Measurements from ENCODE around the gene HNRNPAB. TPM values are rescaled to one million over a fixed set of nuclear protein-coding genes. Genes with fewer than 3 reads are reported as not detected.

The HNRNPAB gene
- total RNA-seq: 45.0 and 50.1 TPM in 2 replicates

DNA sequence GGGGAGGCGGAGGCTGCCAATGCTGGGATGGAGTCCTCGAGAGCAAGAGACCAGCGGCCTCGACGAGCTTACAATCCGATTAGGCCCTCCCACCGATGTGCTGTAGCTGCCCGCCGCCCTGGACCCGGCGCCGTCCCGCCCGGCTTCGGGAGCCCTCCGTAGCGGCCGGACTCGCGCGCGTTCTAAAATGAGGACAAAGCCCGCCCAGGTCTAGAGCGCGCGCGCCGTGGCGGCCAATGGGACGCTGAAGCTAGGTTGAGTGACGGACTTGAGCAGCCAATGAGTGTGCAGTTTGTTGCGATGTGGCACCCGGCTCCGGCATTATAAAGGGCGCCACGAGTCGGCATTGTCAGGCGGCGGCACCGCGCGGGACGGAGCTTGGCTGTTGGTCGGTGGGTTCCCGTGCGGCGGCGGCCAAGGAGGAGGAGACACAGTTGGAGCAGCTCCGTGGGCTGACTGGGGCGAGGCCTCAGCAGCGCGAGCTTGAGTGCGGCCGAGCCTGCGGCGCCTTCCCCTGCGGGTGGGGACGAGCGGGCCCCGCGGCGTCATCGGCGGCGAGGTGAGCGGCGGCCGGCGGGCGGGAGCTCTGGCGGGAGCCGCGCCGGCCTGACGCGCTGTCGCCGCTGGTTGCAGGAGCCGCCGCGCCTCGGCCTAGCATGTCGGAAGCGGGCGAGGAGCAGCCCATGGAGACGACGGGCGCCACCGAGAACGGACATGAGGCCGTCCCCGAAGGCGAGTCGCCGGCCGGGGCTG is at the start of gene HNRNPAB:
Gene HNRNPAB, plus strand, starts transcription at position 352 of the 753 bp plus-strand sequence. Its CDS starts 305 bp downstream, at position 657.

DNA sequence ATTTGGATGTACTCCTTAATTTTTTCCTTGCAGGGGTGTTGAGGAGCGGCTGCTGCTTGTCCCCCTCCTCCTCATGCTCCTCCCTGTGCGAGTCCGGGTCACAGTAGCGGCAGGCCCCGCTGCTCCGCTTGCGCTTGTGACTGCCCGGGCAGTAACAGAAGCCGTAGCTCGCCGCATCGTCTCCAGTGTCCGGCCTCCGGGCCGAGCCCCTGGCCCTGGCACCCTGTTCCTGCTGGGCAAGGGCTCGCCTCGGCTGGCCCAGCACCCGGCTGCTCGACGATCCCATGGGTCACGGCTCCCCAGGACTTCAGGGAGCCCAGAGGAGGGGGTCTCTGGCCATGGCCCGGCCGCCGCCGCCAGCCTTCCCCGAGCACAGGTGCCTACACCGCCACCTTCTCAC is 17.3 kb upstream of the HNRNPAB start, which contains the start of gene GMCL2:
Gene GMCL2, minus strand, starts transcription at position 358 of the 400 bp plus-strand sequence. Its CDS starts 72 bp downstream, at position 286.

DNA sequence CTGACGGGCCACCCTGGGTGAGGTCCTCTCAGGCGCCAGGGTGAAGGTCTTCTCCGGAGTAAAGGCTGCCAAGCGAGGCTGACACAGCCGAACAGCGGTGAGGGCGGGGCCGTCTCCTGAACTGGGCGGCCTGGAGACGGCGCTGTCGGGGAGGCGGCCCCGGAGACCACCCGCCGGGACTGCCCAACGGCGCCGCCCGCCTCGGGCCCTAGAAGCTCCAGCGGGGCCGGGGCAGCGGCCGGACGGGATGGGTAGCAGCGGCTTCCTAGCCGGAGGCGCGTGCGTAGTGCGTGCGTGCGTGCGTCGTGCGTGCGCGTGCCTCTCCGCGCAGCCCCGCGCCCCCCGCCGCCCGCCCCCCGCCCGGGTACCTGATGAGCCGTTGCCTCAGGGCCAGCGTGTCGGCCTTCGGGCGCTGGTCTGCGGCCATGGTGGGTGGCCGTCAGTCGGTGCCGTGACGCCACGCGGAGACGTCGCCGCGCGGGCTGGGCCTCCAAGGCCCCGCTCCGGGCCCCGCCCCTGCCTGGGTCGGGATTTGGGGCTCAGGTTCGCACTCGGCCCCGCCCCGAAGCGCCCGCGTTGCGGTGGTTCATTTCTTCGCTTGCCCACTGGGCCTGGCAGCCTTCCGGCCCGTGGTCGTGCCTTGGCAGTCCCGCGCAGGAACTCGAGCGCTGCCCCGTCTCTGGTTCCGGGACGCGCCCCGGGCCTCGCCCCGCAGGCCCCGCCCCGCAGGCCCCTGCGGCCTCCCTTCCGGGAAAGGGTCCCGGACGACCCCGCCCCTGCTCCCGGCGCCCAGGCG is 28.0 kb downstream of the HNRNPAB start, which contains the start of gene PHYKPL:
Gene PHYKPL, minus strand, starts transcription at position 679 of the 796 bp plus-strand sequence. Its CDS starts 252 bp downstream, at position 427.

Other genes starting within 250 kb of the HNRNPAB start
- not detected in 2 replicates for gene PROP1, start 208.3 kb upstream of the HNRNPAB start, total RNA-seq
- gene N4BP3, start 91.0 kb upstream of the HNRNPAB start, total RNA-seq: 3.8 and 4.8 TPM in 2 replicates
- 25.2 and 33.0 TPM in 2 replicates for gene RMND5B, start 73.5 kb upstream of the HNRNPAB start, total RNA-seq
- 155 and 174 TPM in 2 replicates for gene NHP2, start 50.6 kb upstream of the HNRNPAB start, total RNA-seq
- gene GMCL2, start 17.2 kb upstream of the HNRNPAB start, total RNA-seq: not detected in 2 replicates
- gene PHYKPL, start 28.3 kb downstream of the HNRNPAB start, total RNA-seq: 16.2 and 24.8 TPM in 2 replicates